Neural progenitor cell (in vitro differentiated cells): Measurements from ENCODE around the gene AGPAT4.

Source experiments
- EZH2phosphoT487 ChIP-seq: fragments of 200-600 bp; sonication (generic); IDR thresholded peaks from 2 replicates; pipeline ENCODE4 v1.6.1; 2017; ENCODE audit warnings: antibody characterized with exemption
- TF ChIP-seq, protein P1 (sequence below): fragments of 200-600 bp; sonication (generic); IDR thresholded peaks from 2 replicates; pipeline ENCODE4 v1.5.1; 2017; ENCODE audit warnings: antibody characterized with exemption, mild to moderate bottlenecking

DNA sequence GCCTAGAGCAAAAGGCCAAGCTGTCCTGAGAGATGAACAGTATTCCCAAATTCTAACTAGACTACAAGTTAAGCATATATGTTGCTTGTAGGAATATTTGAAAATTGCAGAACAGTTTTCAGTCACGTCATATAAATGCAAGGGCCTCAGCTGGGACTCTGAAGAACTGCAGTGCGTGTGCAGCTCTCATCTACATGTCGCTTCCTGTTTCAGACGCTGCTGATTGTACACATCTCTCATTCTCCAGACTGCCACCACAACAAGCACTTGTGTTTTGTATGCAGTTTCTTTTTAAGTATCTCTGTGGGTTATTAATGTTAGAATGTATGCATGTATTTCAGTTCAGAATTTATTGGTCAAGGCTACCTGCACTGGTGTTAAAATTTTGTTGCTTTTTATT lies 162.6 kb downstream of the AGPAT4 start:
- TF ChIP-seq, protein P1, sequence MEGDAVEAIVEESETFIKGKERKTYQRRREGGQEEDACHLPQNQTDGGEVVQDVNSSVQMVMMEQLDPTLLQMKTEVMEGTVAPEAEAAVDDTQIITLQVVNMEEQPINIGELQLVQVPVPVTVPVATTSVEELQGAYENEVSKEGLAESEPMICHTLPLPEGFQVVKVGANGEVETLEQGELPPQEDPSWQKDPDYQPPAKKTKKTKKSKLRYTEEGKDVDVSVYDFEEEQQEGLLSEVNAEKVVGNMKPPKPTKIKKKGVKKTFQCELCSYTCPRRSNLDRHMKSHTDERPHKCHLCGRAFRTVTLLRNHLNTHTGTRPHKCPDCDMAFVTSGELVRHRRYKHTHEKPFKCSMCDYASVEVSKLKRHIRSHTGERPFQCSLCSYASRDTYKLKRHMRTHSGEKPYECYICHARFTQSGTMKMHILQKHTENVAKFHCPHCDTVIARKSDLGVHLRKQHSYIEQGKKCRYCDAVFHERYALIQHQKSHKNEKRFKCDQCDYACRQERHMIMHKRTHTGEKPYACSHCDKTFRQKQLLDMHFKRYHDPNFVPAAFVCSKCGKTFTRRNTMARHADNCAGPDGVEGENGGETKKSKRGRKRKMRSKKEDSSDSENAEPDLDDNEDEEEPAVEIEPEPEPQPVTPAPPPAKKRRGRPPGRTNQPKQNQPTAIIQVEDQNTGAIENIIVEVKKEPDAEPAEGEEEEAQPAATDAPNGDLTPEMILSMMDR: no peak
- no peak for TF ChIP-seq EZH2phosphoT487
